GM12878 (cell line): ENCODE results near the gene KRT33A. TPM values are rescaled to one million over a fixed set of nuclear protein-coding genes. Genes with fewer than 3 reads are reported as not detected.
"Not testable (repeated sequence)": the region's sequence is repeated elsewhere in the genome, so short reads cannot be mapped to it uniquely, and the experiment has no call there.

Experiments
- ATAC-seq: fragments of 200-7000 bp; cut with Tn5 transposase; 3 replicates; pipeline ENCODE4 v1.9.1; 2020; ENCODE audit warnings: mild to moderate bottlenecking, moderate library complexity
- BruUV-seq: library from RNA; stranded (reverse); fragments of 400-500 nt; replicated peaks from 2 replicates; lab custom pipeline; 2021; lab: Mats Ljungman, UMichigan
- CTCF ChIA-PET: fragments of 300-600 bp; sonication (Branson Sonifier 250); formaldehyde crosslinking; extraction: SDS; loops from one replicate; lab custom pipeline; 2021; ENCODE audit warnings: inconsistent platforms; lab: Yijun Ruan, JAX
- POLR2A ChIA-PET: fragments of 350-600 bp; formaldehyde crosslinking; extraction: SDS; loops from one replicate; lab custom pipeline; 2021; ENCODE audit warnings: inconsistent platforms; lab: Charles Lee
- RAD21 ChIA-PET: fragments of 300-600 bp; sonication (Branson Sonifier 250); formaldehyde crosslinking; loops from one replicate; lab custom pipeline; 2023; ENCODE audit warnings: antibody characterized with exemption; ENCODE audit not compliant: unreplicated experiment; lab: Charles Lee
- SMC1A ChIA-PET: fragments of 300-600 bp; sonication (Branson Sonifier 250); formaldehyde crosslinking; loops from one replicate; lab custom pipeline; 2023; ENCODE audit not compliant: unreplicated experiment, uncharacterized antibody; lab: Charles Lee
- DNase-seq: peaks from one replicate; pipeline ENCODE4 v3.0.0-alpha.2; 2011; ENCODE audit warnings: low read depth, low spot score
- FAIRE-seq: peaks from 3 replicates; lab custom pipeline; 2011; peaks lifted over from hg19 to GRCh38; lab: Jason Lieb, UNC
- H2AFZ ChIP-seq: 2 replicates; pipeline ENCODE4 v1.6.0; 2011; ENCODE audit warnings: low read depth, low read length, control low read depth; ENCODE audit not compliant: control insufficient read depth
- H3K27ac ChIP-seq: 2 replicates; pipeline ENCODE4 v1.5.1; 2011; ENCODE audit warnings: control low read depth; ENCODE audit not compliant: control insufficient read depth, insufficient read depth
- H3K27me3 ChIP-seq, 2 experiments: replicated peaks in 1 of 2; 2 replicates each; pipeline versions ENCODE4 v1.6.0 to v1.6.1; 2011; ENCODE audit warnings: low read length in 1 of 2; ENCODE audit not compliant: control insufficient read depth in 2 of 2, insufficient read depth in 2 of 2
- H3K36me3 ChIP-seq, 2 experiments: 2 replicates each; pipeline ENCODE4 v1.5.1; 2011; ENCODE audit warnings: low read length in 1 of 2; ENCODE audit not compliant: control insufficient read depth in 2 of 2, insufficient read depth in 2 of 2
- H3K4me1 ChIP-seq: 2 replicates; pipeline ENCODE4 v1.6.1; 2011; ENCODE audit warnings: mild to moderate bottlenecking, low read length, moderate library complexity, mixed read lengths; ENCODE audit not compliant: control insufficient read depth, insufficient read depth
- H3K4me2 ChIP-seq: 2 replicates; pipeline ENCODE4 v1.6.0; 2011; ENCODE audit warnings: control low read depth; ENCODE audit not compliant: control insufficient read depth, insufficient read depth
- H3K4me3 ChIP-seq: fragments of 200-600 bp; sonication (generic); 2 replicates; pipeline ENCODE4 v1.5.1; 2016
- H3K79me2 ChIP-seq: 2 replicates; pipeline ENCODE4 v1.6.0; 2011; ENCODE audit warnings: low read length; ENCODE audit not compliant: control insufficient read depth, insufficient read depth
- H3K9ac ChIP-seq: 2 replicates; pipeline ENCODE4 v1.8.0; 2011; ENCODE audit warnings: low read length, control low read depth, mixed read lengths; ENCODE audit not compliant: control insufficient read depth, insufficient read depth
- H3K9me3 ChIP-seq: replicated peaks from 3 replicates; pipeline ENCODE4 v1.5.1; 2011; ENCODE audit warnings: mild to moderate bottlenecking, low read length; ENCODE audit not compliant: control insufficient read depth, insufficient read depth
- H4K20me1 ChIP-seq: 2 replicates; pipeline ENCODE4 v1.6.0; 2011; ENCODE audit not compliant: control insufficient read depth, insufficient read depth
- CHD2 ChIP-seq: IDR thresholded peaks from 2 replicates; pipeline ENCODE4 v1.6.1; 2011; ENCODE audit warnings: low read depth, low read length, improper control_type of control experiment, borderline replicate concordance
- ESRRA ChIP-seq: IDR thresholded peaks from 2 replicates; pipeline ENCODE4 v1.6.1; 2012; ENCODE audit warnings: mild to moderate bottlenecking, low read length, improper control_type of control experiment
- MLLT1 ChIP-seq: fragments of 450-650 bp; IDR thresholded peaks from 2 replicates; pipeline ENCODE4 v1.6.1; 2016; ENCODE audit warnings: mild to moderate bottlenecking
- SP1 ChIP-seq: IDR thresholded peaks from one replicate; pipeline ENCODE4 v1.6.1; 2011; ENCODE audit warnings: low read depth, low read length
- SUPT20H ChIP-seq: IDR thresholded peaks from 2 replicates; pipeline ENCODE4 v1.6.1; 2011; ENCODE audit warnings: low read depth, mild to moderate bottlenecking, low read length, moderate library complexity, borderline replicate concordance; ENCODE audit not compliant: control insufficient read depth
- WGBS: methylation state at CpG from one replicate; pipeline ENCODE4 v1.1.6; 2016; ENCODE audit warnings: low lambda C conversion rate; ENCODE audit not compliant: insufficient replicate concordance, insufficient coverage; ENCODE audit errors: missing lambda C conversion rate; 5-methylcytosine and 5-hydroxymethylcytosine counted together
- in situ Hi-C: fragments of 300-500 bp; cut with MboI; formaldehyde crosslinking; loops from 9 replicates; pipeline ENCODE4 v1.14.3; 2018; ENCODE audit warnings: mixed read lengths
- intact Hi-C: fragments of 100-400 bp; cut with micrococcal nuclease; formaldehyde crosslinking; loops from one replicate; pipeline ENCODE4 v1.14.2; 2022; ENCODE audit not compliant: unreplicated experiment
- polyA plus RNA-seq, 11 experiments: library from polyadenylated mRNA; depleted of rRNA in 4 of 11; unstranded in 6 of 11; stranded (reverse) in 5 of 11; fragments of >200 nt; fragmentation: Nextera tagmentation in 4 of 11; fragmentation: Illumina TruSeq in 1 of 11; extraction: Ambion mirVana in 4 of 11; extraction: Trizol in 1 of 11; gene quantifications; 1 replicate in 1 of 11; 2 replicates in 10 of 11; pipeline versions ENCODE4 v1.2.1 to v1.2.3, GENCODE V29; 2011 to 2016; ENCODE audit warnings: inconsistent platforms in 2 of 11, missing spikeins in 2 of 11, low read depth in 1 of 11
- total RNA-seq, 4 experiments: library from RNA; depleted of rRNA in 3 of 4; stranded (reverse); fragments of >200 nt in 3 of 4; fragmentation: Illumina TruSeq in 1 of 4; extraction: Trizol in 1 of 4; gene quantifications; 2 replicates each; pipeline versions ENCODE4 v1.2.1 to v1.2.3, GENCODE V29; 2013 to 2021

Gene KRT33A
- total and polyA plus RNA-seq, 10 of the 15 experiments (the other 5 are each of a cell fraction or from before 2014, with no cell fraction given), result not detected

GRCh38 chr17:41395044-41395443 lies 44.4 kb upstream of the KRT33A start:
- H3K4me2 ChIP-seq, H3K36me3 ChIP-seq, BruUV-seq, DNase-seq, H3K4me1 ChIP-seq, H2AFZ ChIP-seq, in situ Hi-C loops, POLR2A ChIA-PET, CTCF ChIA-PET, intact Hi-C loops, H3K27ac ChIP-seq, RAD21 ChIA-PET, ATAC-seq, SMC1A ChIA-PET, H3K79me2 ChIP-seq, H3K4me3 ChIP-seq, FAIRE-seq, H4K20me1 ChIP-seq, H3K27me3 ChIP-seq, H3K9me3 ChIP-seq, H3K9ac ChIP-seq: not testable (repeated sequence)
- 16% methylated on average over 12 of the region's 12 CpGs for WGBS

GRCh38 chr17:41394254-41394996 lies 43.8 kb upstream of the KRT33A start:
- DNase-seq (no peak), FAIRE-seq (no peak), ATAC-seq (no peak)
- Histone ChIP-seq H3K4me3 (no peak overlapping the region), H3K36me3 (no peaks in the 10 kb centered on the region), H3K9me3 (no peaks in the 10 kb centered on the region), H3K27ac (no peak overlapping the region), H3K79me2 (no peaks in the 10 kb centered on the region), H4K20me1 (no peaks in the 10 kb centered on the region), H2AFZ (no peak overlapping the region), H3K4me2 (no peak overlapping the region), H3K27me3 (peaks cover 0 to 3% of the 10 kb centered on the region in 2 experiments; a peak in 2 of 4 replicates), H3K9ac (no peak overlapping the region), H3K4me1 (no peaks in the 10 kb centered on the region)
- CTCF ChIA-PET, result no interaction called here
- in situ Hi-C loops (no loop called here), intact Hi-C loops (no loop called here)
- no TSS peak for BruUV-seq
- RAD21 ChIA-PET, result no interaction called here
- TF ChIP-seq MLLT1 (no peak), CHD2 (no peak), ESRRA (no peak), SUPT20H (no peak), SP1 (no peak)
- 35% methylated on average over 10 of the region's 10 CpGs for WGBS
- SMC1A ChIA-PET, result no interaction called here
- POLR2A ChIA-PET, result no interaction called here
